ENCODE results near the gene SRRD.
"Not testable (repeated sequence)": the region's sequence is repeated elsewhere in the genome, so short reads cannot be mapped to it uniquely, and the experiment has no call there.

SRRD gene, protein sequence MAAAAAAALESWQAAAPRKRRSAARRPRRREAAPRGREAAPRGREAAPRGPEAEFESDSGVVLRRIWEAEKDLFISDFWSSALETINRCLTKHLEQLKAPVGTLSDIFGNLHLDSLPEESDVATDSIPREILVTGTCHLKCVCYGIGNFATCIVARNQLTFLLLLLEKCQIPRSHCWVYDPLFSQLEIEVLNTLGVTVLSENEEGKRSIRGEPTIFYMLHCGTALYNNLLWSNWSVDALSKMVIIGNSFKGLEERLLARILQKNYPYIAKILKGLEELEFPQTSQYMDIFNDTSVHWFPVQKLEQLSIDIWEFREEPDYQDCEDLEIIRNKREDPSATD

DNA sequence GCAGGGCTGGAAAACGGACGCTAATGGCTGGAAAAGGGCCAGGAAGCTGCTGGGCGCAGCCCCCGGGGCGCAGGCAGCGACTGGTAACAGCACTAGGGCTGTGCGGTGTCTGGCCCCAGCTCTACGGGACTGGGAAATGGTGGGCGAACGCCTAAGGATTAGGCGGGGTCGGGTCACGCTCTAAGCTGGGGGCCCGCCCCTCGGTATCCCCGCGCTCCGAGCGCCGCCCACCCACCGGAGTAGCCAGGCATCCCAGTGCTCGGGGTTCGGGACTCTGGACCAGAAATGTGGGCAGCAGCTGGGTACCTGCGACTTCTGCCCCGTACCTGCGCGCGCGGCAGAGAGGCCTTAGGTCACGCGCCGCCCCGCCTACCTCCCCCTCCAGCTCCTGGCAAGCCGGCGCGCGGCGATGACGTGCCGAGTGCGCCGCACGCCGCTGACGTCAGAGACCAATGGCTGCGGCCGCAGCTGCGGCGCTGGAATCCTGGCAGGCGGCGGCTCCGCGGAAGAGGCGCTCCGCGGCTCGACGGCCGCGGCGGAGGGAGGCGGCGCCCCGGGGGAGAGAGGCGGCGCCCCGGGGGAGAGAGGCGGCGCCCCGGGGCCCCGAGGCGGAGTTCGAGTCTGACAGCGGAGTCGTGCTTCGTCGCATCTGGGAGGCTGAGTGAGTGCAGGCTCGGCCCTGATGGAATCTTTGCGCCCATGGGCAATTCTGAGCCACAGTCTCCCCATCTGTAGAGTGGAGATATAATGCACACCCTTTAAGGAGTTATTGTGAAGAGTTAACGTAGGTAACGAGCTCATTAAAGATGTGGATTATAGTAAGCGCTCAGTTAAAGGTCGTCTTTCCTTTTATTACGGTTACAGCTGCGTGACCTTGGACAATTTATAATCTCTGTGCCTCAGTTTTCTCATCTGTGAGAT lies at the start of gene SRRD, which contains the start of gene HPS4:
Gene SRRD (plus strand): TSS at position 439 of the 921 bp plus-strand sequence. CDS start 14 bp downstream, at position 453.
Gene HPS4 (minus strand): TSS at position 345 of the 921 bp plus-strand sequence. CDS start 2,021 bp downstream, outside the sequence.
- DNase-seq, result peak; percentile 61 to 91

DNA sequence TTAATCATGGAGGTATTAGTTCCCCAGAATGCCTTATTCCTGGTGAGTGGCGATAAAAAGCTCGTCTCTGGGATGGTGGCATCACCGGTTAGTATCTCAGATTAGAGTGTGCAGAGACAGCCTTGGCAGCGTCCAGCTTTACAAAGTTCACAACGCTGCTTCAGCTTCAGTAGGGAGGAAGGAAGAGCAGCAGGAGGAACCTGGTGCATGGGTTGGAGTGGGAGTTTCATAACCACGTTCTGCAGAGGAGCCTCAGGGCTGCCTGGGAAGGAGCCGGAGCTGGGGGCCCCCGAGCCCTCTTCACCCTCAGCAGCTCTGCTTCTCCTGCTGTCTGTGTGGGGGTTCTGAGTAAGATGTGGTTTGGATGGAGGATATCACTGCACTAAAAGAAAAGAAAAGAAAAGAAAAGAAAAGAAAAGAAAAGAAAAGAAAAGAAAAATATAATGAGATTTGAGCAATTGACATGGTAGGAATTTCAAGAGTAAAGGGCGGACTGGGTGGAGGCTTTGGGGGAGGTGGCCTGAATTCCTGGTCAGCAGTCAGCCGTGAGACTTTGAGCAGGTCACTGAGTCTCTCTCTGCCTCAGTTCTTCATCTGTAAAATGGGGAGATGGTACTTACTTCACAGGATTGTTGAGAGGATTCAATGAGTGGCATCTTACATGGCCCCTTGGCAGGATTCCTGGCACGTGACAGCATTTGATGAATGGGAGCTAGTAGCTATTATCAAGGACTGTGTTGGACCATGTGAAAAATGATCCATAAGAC lies 48.2 kb upstream of the SRRD start:
- no peak for DNase-seq

DNA sequence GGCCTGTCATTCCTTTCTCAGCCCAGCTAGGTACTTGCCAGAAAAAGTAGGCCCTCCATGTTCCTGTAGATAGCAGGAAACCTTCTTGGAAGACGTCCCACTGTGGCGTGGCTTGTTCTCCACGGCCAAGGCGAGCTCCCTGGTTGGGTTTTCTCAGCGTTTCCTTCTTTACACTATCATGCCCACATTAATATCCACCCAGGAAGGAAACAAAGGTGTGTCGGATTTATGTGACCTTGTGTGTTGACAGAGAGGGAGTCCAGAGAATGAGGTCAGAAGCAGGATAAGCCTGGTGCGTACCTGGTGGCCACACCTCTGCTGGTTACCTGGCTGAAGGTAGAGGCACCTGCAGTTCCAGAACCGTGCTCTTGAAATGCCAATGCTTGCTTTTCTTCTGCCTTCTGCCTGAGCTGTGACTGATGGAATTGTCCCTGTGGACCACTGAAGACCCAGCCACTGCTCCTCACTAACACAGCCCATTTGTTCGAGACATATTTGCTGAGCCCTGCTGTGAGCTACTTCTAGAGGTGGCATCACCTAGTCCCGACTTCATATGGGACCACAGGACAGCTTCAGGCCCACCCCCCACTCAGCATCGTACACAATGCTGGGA lies 46.7 kb upstream of the SRRD start:
- DNase-seq, result no peak

DNA sequence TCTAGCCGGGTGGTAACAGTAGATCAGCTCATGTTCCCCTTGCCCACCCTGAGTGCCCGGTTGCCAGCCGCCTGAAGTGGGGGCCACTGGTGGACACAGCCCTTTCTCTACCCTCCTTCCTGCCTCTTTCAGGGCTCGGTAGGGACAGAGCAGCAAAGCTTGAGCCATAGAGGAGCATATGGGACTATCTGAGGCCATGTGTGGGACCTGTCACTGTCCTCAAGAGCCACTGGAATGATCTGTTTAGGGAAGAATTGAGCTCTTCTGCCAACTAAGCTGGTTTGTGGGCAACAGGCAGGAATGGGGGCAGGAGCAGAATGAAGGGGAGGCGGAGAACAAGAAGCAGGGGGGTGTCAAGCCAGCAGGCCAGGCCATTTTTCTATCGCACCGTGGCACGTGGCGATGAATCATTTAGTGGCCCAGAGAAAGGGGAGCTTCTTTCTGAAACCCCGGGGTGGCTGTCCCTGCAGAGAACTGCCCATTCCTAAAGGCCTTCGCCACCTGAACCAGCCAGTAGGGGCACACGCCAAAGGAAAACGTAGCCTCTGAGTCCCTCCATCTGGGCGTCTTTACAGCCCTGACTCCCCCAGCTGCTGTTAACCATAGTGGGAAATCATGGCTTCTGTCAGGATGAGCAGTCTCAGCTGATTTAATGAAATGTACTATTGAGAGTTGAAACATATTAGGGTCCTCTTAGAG lies 45.8 kb upstream of the SRRD start:
- no peak for DNase-seq

DNA sequence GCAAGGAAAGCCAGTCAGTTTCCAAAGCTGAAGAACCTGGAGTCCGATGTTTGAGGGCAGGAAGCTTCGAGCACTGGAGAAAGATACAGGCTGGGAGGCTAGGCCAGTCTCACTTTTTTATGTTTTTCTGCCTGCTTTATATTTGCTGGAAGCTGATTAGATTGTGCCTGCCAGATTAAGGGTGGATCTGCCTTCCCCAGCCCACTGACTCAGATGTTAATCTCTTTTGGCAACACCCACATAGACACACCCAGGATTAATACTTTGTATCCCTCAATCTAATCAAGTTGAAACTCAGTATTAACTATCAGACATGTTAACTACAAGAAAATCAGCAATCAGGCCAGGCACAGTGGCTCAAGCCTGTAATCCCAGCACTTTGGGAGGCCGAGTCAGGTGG lies 44.9 kb upstream of the SRRD start:
- not testable (repeated sequence) for DNase-seq

DNA sequence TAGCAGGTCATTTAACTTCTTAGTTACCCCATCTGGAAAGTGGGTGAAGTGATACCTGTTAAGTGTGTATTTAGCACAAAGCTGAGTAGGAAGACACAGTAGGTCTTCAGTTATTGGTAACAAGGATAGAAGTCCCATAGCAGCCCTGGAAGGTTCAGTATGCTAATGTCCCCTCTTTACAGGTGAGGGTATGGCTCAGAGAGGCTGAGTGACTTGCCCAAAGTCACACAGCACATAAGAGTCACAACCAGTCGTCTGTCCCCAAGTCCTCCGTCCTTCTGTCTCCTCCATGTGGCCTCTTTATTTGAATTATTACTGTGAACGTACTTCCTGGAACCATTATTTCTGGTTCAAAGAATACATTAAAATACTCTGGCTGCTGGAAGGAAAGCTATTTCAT lies 44.1 kb upstream of the SRRD start:
- DNase-seq, result no peak

DNA sequence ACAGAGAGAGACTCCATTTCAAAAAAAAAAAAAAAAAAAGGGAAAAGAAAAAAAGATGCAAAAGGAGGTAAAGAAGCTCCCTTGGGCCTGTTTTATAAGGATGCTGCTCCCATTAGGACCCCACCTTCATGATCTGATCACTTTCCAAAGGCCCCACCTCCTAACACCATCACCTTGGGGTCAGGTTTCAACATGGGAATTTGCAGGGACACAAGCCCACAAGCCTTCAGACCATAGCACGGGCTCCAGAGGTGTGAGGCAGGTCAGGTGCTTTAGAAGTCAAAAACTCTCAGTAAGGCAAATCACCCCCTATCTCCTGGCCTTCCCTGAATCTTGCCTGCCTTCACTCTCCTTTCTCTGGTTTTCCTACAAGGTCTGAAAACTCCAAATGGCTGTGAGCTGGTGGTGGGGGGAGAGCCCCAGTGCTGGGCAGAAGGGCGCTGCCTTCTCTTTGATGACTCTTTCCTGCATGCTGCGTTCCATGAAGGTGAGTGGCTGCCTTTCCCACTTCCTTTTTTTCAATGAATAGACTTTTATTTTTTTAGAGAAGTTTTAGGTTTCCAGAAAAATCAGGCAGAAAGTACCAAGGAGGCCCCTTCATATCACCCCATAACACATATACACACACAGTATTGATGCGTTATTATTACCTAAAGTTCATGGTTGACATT lies 41.5 kb upstream of the SRRD start:
- no peak for DNase-seq

DNA sequence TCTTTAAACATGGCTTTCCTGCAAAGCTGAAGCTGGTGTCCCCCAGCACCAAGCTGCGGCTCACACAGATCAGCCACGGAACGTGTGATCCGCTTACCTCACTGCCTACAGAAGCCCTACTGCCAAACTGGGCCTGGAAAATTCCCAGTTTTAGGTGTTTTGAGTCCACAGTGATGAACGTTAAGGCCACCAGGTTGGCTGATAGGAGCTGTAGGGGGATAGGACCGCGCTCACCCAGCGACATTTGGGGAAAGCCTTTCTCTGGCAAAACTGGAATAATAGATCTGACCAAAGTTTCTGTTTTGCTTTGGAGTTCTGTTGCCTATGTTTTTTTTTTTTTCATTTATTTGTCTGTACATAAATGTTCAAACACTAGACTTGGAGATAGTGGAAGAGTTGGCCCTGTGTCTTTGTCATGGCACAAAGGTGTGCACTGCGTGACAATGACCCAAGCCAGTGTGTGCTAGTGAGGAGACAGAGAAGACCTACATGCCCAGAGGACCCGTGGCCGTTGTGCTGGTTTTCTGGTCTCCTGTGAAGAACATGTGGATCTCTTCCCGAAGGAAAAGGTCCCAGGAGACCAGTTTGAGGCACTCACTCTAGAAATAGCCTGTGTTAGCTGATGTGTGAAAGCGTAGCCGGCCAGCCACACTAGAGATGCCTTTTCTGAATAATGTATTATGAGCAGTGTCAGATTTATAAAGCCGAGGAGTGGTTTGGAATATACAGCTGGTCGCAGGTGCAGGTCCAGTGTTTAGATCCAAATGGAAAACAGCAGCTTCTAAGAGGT lies 39.6 kb upstream of the SRRD start:
- DNase-seq, result no peak

DNA sequence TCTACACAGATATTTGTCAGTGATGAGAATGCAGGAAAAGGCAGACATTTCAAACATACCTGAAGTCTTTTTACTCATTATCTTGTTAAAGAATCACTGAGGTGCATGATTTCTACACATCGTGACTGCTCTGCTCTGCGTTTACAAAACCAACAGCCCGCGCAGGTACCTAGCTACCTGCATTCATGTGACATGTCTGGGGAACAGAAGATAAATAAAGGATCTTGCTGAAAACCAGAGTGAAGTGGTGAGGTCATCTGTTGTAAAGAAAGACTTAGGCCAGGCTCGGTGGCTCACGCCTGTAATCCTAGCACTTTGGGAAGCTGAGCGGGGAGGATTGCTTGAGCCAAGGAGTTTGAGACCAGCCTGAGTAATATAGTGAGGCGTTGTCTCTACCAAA lies 38.9 kb upstream of the SRRD start:
- DNase-seq, result no peak

DNA sequence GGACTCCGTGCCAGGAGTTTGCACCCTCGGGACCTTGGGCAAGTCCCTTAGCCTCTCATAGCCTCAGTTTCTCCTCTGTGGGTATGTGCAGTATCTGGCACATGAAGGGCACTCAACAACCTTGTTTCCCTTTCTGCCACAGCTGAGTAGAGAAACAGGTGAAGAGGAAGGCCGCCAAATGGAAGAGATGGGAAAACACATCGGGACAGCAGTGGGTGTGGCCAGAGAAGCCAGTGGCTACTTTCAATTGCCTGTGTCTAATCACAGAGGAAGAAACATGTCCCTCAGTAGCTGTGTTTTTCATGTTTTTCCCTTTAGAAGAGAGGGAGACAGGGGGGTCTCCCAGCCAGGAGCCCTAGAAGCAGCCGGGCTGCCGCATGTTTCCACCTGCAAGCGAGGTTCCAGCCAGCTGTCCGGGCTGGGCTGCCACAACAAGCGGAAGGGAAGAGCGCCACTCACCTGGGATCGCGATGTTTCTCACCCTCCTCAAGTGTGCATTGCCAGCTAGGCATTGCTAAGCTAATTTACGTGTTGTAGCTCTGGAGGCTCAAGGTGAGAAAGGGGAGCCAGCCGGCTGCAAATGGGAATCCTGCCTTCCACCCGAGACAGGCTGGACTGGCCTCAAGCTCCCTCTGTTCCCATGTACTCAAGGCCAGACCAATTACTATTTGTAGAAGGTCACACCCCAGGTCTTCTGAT lies 38.0 kb upstream of the SRRD start:
- no peak for DNase-seq

DNA sequence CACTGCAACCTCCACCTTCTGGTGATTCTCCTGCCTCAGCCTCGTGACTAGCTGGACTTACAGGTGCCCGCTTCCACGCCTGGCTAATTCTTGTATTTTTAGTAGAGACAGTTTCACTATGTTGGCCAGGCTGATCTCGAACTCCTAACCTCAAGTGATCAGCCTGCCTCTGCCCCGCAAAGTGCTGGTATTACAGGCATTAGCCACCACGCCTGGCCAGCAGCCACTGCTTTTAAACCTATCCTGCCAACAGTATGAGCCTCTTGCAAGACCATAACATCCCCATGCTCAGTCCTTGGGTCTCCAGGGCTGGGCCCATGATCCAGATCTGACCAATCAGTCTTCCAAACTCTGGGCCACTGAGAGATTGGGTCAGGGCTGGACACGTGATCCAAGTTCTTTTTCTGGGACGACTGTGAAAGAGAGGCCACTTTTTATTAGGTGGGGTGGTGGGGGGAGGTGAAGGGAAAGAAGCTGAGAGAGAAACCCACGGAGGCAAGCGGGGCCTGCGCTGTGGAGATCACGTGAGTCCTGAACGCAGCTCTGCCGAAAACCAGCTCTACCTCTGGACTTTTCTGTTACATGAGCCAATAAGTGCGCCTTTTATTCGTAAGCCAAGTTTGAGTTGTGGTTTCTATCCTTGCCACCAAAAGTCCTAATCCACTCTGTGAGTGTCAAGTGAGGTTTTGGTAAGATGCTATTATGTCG lies 36.7 kb upstream of the SRRD start:
- DNase-seq, result no peak

DNA sequence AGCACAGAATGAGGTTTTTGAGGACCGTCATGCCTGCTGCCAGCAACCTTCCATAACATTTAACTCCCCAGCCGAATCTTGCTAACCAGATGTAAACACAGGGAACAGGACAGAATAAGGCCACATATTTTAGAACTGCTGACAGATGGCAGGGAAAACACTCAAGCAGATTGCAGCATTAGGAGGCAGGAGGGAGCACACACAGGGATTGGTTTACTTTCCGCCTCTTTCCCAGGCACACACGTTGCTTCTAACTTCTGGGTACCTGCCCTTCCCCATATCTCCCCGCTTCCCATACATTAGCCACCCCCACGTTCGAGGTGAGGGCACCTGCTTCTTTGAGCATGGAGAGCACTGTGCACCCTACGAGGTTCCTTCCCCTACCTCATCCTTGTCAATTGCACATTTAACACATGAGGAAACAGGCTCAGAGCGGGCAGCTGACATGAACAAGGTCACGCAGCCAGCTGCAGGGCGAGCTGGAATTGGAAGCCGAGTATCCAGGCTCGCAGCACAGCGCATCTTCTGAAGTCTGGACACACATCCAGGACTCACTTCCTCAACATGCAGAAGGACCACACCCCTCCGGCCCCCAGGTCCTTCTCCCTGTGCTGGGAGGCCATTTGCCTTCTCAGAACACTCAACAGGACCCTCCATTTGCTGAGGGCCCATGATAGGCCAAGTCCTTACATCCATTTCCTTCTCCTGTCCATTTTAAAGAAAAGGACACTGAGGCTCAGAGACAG lies 35.9 kb upstream of the SRRD start:
- peak in 1 of 2 experiments; percentile 53 for DNase-seq

DNA sequence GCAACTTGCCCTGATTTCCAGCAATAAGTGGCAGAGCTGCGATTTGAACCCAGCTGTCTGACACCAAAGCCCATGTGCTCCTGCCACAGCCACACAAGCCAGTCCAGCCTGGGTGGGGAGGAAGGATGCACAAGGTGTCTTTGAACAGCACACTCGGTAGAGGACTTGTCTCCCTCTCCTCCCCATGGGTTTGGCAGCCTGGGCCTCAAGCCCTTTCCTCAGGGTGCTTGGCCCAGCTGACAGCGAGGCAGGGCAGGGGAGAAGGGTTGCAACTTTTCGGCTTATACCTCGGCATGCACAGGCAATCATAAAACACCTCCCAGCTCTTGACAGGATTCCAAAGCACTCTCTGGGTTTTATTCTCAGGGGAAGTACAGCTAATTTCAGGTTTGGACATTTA lies 35.3 kb upstream of the SRRD start:
- DNase-seq, result no peak

DNA sequence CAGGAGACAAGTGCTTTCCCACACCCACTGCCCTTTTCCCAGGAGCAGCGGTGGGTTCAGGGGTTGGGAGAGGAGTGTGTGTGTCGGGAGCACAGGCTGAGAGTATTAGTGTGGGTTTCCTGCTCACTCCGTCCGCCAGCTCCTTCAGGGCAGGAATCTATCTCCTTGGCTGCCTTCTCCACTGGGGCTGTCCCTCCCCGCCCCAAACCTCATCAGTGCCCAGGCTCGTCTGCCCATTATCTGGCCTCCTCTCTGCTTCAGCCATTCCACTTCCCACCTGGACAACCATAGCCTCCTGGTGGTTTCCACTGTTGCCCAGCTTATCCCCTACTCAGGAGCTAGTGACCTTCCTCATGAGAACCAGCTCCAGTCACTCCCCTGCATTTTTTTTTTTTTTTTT lies 34.7 kb upstream of the SRRD start:
- DNase-seq, result no peak

DNA sequence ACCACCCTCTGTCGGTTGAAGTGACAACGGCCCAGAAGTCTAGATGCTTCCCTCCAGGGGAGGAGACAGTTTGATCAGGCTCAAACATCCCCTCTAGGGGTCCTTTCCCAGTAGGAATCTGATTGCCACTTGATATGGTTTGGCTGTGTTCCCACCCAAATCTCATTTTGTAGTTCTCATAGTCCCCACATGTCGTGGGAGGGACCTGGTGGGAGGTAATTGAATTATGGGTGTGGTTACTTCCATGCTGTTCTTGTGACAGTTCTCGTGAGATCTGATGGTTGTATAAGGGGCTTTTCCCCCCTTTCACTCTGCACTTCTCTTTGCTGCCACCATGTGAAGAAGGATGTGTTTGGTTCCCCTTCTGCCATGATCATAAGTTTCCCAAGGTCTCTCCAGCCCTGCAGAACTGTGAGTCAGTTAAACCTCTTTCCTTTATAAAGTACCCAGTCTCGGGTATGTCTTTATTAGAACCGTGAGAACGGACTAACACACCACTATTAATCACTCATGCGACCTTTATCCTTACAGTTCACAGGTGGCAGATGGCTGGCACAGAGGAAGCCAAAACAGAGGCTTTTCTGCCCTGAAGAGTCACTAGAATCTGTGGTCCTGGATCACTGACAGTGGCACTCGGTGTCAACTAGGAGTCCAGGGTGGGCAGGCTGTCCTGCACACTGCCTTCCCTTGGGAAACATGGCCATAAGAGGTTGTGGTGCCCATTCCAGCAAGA lies 33.1 kb upstream of the SRRD start:
- DNase-seq, result no peak

DNA sequence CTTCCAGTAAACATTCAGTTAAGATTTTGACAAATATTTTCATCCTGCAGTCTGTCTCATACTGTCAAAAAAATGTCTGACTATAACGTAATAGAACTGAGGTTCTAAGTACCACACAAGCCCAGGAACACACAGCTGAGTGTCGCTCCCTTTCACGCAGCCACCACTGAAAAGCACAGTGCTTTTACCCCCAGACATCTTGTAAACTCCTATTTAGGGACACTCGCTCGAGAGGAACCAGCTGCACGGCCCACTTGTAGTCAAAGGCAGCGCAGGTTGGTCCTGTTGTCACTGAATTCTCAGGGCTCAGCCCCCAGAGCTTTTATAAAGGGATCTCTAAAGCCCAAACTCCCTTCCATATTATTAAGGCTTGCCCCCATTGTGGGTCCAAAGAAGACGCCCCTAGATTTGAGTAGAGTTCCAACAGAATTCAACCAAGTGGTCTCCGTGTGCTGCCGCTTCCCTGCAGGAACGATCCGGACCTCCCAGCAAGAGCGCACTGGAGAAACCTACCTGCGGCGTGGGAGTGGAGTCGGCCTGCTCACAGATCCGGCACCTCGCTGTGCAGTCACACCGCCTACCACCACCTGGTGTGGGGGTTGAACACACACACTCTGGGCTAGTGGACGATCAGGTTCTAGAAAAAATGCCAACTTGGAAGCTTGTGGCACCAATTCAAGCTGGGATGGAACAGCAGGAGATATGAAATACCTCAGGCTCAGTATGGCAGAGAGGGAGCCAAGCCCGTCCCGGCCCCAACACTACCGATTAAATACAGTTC lies 31.3 kb upstream of the SRRD start:
- DNase-seq, result no peak

DNA sequence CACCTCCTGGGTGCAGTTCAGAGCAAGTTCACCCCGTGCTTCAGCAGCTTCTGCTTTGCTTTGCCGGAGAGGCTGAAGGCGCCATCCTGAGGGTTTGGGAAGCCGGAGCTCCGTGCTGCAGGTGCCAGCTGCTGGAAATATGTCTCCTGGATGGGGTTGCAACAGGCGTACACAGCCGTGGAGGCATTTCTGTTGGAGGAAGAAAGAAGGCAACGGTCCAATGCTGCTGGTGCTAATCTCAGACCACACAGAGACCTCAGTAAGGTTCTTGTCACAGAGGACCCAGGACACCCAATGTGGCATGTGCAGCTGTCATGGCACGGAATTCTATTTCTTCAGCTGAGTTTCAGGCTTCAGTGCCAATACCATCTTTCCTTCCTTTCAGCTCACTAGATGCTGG lies 30.5 kb upstream of the SRRD start:
- no peak for DNase-seq

Measured in NCI-H446 (cell line).